Hematopoietic multipotent progenitor cell treated with erythropoietin and hydrocortisone succinate and interleukin-3 and kit ligand, for 8 days (in vitro differentiated cells): Measurements from ENCODE around the gene RPIA.

ENCODE experiments used
- DNase-seq: peaks from one replicate; pipeline ENCODE4 v3.0.0-alpha.2; 2015

Gene RPIA

GRCh38 chr2:88687384-88687783 is 4.1 kb upstream of the RPIA start:
- DNase-seq: no peak

GRCh38 chr2:88690591-88691338 is 708 bp upstream of the RPIA start:
- peak; percentile 57 for DNase-seq

GRCh38 chr2:88692187-88692586 is 714 bp downstream of the RPIA start:
- DNase-seq: peak; percentile 63

GRCh38 chr2:88693911-88694414 is 2.5 kb downstream of the RPIA start:
- DNase-seq: no peak

GRCh38 chr2:88696611-88697010 is 5.1 kb downstream of the RPIA start:
- peak; percentile 85 for DNase-seq

GRCh38 chr2:88697370-88698026 is 6.0 kb downstream of the RPIA start:
- peak; percentile 25 for DNase-seq

- DNase-seq: no peak
Measured at GRCh38 chr2:88698027-88698413, 6.5 kb downstream of the RPIA start.

GRCh38 chr2:88698498-88699233 is 7.2 kb downstream of the RPIA start:
- DNase-seq: no peak

GRCh38 chr2:88707003-88707402 is 15.5 kb downstream of the RPIA start:
- no peak for DNase-seq

GRCh38 chr2:88709181-88709631 is 17.7 kb downstream of the RPIA start:
- DNase-seq: no peak

GRCh38 chr2:88711289-88711688 is 19.8 kb downstream of the RPIA start:
- peak; percentile 71 for DNase-seq

- DNase-seq: no peak
Measured at GRCh38 chr2:88711897-88712296, 20.4 kb downstream of the RPIA start.

- no peak for DNase-seq
Measured at GRCh38 chr2:88713408-88713807, 21.9 kb downstream of the RPIA start.

- no peak for DNase-seq
Measured at GRCh38 chr2:88714667-88715066, 23.2 kb downstream of the RPIA start.

- DNase-seq: no peak
Measured at GRCh38 chr2:88720399-88720798, 28.9 kb downstream of the RPIA start.

GRCh38 chr2:88721268-88721667 is 29.8 kb downstream of the RPIA start:
- no peak for DNase-seq

- DNase-seq: no peak
Measured at GRCh38 chr2:88724643-88725332, 33.3 kb downstream of the RPIA start.

- peak; percentile 31 for DNase-seq
Measured at GRCh38 chr2:88729061-88729745, 37.7 kb downstream of the RPIA start.

GRCh38 chr2:88733155-88733902 is 41.9 kb downstream of the RPIA start:
- no peak for DNase-seq

GRCh38 chr2:88735133-88735532 is 43.7 kb downstream of the RPIA start:
- DNase-seq: peak; percentile 58

GRCh38 chr2:88735853-88736252 is 44.4 kb downstream of the RPIA start:
- DNase-seq: peak; percentile 84

- no peak for DNase-seq
Measured at GRCh38 chr2:88736437-88736836, 45.0 kb downstream of the RPIA start.
